HG02642 (cell line): ENCODE results near the gene SRP68.

ENCODE experiments used
- ATAC-seq: cut with Tn5 transposase; IDR thresholded peaks from one replicate; pipeline ENCODE4 v1.9.1; 2021; ENCODE audit warnings: mild to moderate bottlenecking; ENCODE audit not compliant: unreplicated experiment, poor library complexity

The SRP68 gene

DNA sequence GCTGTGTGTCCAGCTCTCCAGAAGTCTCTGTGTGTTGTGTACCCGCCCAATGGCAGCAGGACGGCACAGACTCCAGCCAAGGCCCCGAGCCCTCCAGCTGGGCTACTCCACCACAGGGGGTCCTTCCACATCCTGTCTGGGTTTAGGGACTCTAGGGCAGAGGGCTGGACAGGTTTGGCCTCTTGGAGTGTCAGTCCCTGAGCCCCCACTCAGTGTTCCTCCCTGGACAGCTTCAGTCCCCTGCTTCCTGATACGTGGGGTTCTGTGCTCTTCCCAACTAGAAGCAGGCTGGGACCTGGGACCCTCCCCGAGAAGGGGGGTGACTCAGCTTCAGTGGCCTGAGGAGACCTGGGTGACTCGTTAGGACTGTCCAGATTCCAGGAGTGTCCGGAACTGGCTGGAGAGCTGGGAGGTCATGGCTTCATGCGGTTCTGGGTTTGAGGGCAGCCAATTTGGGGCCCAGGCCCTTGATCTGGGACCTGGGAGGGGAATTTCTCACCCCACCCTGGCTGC, 67.5 kb downstream of the SRP68 start:
- no peak for ATAC-seq

DNA sequence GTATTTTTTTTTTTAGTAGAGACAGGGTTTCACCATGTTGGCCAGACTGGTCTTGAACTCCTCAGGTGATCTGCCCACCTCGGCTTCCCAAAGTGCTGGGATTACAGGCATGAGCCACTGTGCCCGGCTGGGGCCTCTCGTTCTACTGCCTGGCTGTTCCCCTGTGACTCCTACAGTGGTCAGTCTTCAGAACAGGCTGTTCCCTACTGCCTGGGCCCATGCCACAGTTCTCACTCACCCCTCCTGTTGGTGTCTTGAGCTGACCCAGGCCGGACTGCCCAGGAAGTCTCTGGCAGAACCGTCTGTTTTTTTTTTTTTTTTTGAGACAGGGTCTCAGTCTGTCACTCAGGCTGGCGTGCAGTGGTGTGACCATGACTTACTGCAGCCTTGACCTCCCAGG, 68.4 kb downstream of the SRP68 start:
- no peak for ATAC-seq

DNA sequence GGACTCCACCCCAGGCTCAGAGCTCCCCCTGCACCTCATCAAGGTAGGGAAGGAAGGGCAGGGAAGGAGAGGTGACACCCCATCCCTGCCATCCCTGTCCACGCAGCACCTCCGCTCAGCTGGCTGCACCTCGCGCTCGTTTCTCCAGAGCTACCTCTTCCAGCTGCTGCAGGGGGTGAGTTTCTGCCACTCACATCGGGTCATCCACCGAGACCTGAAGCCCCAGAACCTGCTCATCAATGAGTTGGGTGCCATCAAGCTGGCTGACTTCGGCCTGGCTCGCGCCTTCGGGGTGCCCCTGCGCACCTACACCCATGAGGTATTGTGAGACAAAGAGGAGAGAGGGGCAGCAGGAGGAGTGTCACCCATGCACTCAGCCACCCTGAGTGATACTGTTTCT, 70.2 kb downstream of the SRP68 start:
- ATAC-seq = no peak

DNA sequence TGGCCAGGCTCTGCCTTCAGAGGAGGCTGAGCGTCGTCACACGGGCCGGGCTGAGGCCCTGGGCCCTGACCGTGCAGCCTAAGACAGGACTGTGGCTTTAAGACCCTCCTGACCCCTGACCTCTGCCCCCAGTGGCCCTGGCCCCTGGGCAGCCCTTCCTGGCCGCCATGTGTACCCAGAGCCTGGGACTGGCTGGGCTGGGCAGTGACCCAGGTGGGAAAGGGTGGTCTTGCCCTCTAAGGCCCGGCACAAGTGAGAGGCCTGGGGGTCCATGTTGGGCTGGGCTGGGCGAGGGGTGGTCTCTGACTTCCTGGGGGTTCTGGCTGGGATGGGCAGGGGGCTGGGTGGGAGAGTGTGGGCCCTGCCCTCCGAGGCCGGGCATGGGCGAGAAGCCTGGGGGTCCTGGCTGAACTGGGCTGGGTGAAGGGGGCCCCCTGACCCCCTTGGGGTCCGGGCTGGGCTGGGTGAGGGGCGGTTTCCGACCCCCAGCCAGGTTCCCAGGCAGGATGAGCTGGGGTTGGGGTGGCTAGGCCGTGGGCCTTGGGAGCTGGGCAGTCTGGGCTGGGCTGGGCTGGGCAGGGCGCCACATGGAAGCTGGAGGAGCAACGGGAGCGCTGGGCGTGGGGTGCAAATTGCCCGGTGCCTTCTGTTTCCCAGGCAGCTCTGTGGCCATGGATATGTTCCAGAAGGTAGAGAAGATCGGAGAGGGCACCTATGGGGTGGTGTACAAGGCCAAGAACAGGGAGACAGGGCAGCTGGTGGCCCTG, 71.4 kb downstream of the SRP68 start, which contains the start of gene CDK3:
Gene CDK3 (plus strand): TSS at position 101 of the 767 bp plus-strand sequence. CDS start 571 bp downstream, at position 672.
- no peak for ATAC-seq

DNA sequence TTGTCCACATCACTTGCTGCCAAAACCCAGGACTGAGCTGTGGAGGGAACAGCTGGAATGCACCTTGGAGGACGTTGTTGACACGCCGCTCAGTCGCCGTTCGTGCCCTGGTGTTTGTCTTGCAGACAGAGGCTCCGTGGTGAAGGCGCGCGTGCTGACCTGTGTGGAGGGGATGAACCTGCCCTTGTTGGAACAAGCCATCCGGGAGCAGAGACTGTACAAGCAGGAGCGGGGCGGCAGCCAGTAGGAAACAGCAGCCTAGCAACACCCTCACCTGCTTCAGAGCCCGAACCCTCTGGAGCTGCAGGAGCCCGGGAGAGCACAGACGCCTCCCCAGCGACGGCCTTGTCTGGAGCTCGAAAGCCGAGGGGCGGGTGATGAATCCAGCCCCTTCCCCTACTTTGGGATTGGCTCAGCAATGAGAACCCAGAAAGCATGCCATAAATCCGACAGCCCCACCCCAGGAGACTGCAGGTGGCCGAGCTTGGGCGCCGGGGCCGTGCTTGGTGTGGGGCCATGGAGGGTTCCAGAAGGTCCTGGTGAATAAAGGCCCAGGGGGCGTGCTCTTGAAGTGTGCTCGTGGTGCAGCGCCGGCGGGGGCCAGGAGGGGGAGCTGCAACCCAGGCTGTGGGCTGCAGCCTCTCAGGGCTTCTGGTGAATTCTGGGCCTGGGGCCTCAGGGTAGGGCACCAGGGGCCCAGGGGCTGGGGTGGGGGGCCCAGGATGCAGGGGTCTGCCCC, 72.1 kb downstream of the SRP68 start:
- ATAC-seq = peak; percentile 48

DNA sequence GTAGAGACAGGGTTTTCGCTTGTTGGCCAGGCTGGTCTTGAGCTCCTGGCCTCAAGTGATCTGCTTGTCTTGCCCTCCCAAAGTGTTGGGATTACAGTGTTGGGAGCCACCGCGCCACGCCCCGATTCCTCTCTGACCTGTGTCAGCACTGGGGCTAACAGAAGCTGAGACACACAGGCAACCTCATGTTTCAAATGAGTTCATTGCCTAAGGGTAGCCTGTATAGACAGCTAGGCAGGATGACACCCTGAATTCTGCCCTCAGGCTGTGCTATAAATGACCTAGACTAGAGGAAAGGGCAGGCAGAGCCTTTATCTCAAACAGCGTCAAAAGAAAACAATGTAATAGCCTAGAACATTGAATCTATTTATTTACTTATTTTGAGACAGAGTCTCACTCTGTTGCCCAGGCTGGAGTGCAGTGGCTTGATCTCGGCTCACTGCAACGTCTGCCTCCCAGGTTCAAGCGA, 74.0 kb downstream of the SRP68 start:
- no peak for ATAC-seq

DNA sequence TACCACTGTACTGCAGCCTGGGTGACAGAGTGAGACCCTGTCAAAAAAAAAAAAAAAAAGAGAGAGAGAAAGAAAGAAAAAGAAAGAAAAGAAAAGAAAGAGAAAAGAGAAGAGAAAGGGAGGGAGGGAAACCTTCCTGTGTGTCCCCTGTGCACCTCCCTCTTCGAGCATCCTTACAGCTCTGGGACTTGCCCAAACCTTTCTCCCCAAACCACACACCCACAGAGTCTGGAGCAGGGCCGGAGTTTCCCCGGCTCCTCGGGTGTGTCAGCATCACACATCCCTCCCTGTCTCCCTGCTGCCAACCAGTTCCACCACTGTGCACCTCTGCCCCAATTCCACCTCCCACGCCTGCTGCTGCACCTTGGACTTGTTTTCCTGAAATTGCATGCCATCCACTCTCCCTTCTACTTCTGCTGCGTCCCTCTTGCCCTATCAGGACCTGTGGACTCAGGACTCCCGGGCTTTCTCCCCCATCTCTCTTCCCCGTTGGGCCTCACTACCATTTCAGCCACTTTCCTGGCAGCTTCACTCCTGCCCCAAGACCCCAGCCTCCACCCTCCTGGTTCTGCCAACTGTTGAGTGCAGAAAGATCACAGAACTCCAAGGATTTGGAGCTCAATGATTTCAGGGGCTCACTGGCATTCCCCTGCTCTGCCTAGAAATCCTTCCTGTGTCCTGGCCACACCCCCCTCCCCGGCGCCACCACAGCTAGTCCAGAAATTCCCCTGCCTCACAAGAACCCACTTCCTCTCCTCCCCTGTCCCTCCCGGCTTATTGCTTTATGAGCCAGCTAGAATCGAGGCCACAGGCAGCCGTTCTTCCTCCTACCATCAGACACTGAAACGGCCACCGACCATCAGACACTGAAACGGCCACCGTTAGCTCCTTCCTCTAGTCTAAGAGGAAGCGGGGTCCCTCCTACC, 75.4 kb downstream of the SRP68 start:
- ATAC-seq = no peak

DNA sequence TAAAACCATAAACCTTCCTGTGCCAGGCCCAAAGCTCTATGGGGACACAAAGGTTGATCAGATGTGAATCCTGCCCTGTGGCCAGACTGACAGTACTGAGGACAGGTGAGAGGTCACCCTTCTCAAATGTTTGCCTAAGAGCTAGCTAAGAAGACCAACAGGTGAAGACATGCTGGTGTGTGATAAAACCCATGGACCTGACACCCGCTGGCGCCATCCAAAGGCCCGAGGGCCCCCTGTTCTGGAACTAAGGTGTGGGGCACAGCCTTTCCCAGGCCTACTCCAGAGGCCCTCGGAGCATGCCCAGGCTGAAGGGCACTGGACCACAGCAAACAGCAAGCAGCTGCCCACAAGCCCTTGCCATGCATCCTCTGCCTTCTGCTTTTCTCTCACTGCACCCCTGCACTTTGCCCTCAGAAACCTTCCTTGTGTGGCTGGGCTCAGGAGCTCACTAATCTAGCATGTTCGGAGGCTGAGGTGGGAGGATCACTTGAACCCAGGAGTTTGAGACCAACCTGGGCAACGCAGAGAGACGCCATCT, 76.9 kb downstream of the SRP68 start:
- no peak for ATAC-seq

DNA sequence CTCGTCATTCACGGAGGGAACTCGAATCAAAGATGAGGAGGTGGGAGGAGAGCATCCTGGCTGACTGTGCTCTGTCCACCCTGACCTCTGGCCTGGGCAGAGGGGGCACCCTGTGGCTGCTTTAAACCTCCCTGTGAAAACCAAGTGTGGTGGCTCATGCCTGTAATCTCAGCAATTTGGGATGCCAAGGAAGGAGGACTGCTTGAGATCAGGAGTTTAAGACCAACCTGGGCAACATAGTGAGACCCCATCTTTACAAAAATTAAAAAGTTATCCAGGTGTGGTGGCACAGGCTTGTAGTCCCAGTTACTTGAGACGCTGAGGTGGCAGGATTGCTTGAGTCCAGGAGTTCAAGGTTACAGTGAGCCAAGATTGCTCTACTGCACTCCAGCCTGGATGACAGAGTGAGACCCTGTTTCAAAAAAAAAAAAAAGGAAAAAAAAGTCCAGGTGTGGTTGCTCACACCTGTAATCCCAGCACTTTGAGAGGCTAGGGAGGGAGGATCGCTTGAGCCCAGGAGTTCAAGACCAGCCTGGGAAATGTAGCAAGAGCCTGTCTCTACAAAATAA, 77.4 kb downstream of the SRP68 start:
- ATAC-seq = no peak

DNA sequence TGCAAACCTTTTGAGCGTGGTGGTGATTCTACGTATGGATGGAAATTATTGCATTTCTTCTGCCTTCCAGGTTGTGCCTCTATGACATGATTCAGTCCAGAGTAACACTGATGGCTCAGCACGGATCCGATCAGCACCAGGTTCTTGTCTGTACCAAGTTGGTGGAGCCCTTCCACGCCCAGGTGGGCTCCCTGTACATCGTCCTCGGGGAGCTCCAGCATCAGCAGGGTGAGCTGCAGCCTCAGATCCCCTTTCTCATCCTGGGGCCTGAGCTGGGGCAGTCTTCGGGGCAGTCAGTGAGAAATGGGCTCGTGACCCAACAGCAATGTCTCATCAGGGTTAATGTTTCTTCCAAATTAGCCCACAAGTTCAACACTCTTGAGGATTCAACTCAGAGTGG, 80.9 kb downstream of the SRP68 start:
- no peak for ATAC-seq
